Measurements from ENCODE around the gene TBCD. TPM values are rescaled to one million over a fixed set of nuclear protein-coding genes. Genes with fewer than 3 reads are reported as not detected.
A peak's percentile ranks its signal among the peaks of the same experiment; 100 is the strongest.
"Not testable (repeated sequence)": the region's sequence is repeated elsewhere in the genome, so short reads cannot be mapped to it uniquely, and the experiment has no call there.

The TBCD gene
- total RNA-seq, 1 experiment from 2014 or later, result 94.6 TPM

DNA sequence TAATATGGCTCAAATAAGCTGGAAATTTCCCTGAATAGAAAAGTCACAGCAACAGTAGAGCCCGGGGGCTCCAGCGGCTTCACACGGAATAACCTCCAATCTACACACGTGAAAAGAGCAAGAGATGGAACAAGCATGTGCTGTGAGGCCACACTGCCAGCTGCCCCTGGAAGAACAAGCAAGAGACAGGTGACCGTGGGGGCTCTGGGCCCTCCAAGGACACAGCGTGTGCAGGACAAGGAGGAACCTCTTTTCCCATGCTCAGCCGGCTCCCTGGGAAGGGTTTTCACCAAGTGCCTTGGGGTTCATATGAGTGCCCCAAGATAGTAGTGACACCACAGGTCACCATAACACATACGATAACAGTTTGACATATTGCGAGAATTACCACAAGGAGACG lies 198.1 kb downstream of the TBCD start:
- Mint-ChIP-seq H3K4me3 (ENCODE audit: unreplicated experiment) (no peak overlapping the region), H3K27ac (ENCODE audit: unreplicated experiment) (no peak overlapping the region), H3K4me1 (ENCODE audit: low read depth, unreplicated experiment) (no peaks in the 10 kb centered on the region), H3K9me3 (ENCODE audit: unreplicated experiment) (peaks cover 46% of the 10 kb centered on the region), H3K27me3 (ENCODE audit: insufficient read depth, unreplicated experiment) (no peaks in the 10 kb centered on the region), H3K36me3 (ENCODE audit: insufficient read depth, unreplicated experiment) (peaks cover 27% of the 10 kb centered on the region)
- TF ChIP-seq, protein P1, sequence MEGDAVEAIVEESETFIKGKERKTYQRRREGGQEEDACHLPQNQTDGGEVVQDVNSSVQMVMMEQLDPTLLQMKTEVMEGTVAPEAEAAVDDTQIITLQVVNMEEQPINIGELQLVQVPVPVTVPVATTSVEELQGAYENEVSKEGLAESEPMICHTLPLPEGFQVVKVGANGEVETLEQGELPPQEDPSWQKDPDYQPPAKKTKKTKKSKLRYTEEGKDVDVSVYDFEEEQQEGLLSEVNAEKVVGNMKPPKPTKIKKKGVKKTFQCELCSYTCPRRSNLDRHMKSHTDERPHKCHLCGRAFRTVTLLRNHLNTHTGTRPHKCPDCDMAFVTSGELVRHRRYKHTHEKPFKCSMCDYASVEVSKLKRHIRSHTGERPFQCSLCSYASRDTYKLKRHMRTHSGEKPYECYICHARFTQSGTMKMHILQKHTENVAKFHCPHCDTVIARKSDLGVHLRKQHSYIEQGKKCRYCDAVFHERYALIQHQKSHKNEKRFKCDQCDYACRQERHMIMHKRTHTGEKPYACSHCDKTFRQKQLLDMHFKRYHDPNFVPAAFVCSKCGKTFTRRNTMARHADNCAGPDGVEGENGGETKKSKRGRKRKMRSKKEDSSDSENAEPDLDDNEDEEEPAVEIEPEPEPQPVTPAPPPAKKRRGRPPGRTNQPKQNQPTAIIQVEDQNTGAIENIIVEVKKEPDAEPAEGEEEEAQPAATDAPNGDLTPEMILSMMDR (IDR thresholded peaks at IDR 0.05; ENCODE audit: insufficient read depth in 1 of 2, low read depth in 1 of 2, low read length in 1 of 2, severe bottlenecking in 1 of 2, unreplicated experiment in 1 of 2), result no peak
- peak in 1 of 2 experiments; percentile 12 for DNase-seq
- Histone ChIP-seq H3K4me3 (ENCODE audit: low read depth, low read length) (no peak overlapping the region), H3K4me1 (no peaks in the 10 kb centered on the region), H3K27me3 (replicated peaks; ENCODE audit: control insufficient read depth, insufficient read depth, low read length) (no peaks in the 10 kb centered on the region), H3K9me3 (peaks cover 19% of the 10 kb centered on the region), H3K36me3 (ENCODE audit: control insufficient read depth, insufficient read depth, low read length) (no peaks in the 10 kb centered on the region)
- POLR2A ChIA-PET, result no interaction called here
- intact Hi-C loops (cut with micrococcal nuclease; ENCODE audit: unreplicated experiment), result no loop called here
- CTCF ChIA-PET, result no interaction called here
- no TSS peak for BruUV-seq (replicated peaks)

DNA sequence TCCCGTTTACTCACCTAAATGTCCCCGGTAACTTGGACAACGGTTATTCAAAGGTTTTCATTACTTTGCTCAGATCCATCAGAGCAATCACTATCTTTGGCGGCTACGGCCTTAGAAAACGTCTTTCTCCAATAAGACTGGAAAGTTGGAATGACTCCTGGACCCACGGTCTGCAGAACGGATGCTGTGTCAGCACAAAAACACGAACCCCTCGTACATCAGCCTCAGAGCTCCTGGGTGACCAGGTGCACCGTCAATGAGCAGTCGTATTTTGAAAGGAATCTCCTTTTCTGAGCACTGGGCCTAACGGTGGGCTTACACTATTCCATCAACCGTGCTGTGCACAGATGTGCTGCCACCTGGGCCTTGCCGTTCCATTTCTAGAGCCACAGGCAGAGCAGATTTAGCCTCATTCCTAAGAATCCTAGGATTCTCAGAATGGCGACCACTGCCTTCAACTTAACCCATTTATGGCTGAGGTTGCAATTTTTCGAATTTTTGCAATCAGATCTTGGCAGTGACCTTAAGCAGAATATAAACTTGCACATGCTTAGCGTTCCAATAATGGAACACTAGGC lies 198.7 kb downstream of the TBCD start:
- no peaks in the 10 kb centered on the region for H3K36me3 ChIP-seq (ENCODE audit: control insufficient read depth, insufficient read depth, low read length)
- no peak for DNase-seq
- H3K4me1 ChIP-seq, result no peaks in the 10 kb centered on the region
- peaks cover 20% of the 10 kb centered on the region for H3K36me3 Mint-ChIP-seq (ENCODE audit: insufficient read depth, unreplicated experiment)
- H3K9me3 Mint-ChIP-seq (ENCODE audit: unreplicated experiment), result peaks cover 39% of the 10 kb centered on the region
- H3K9me3 ChIP-seq, result peaks cover 13% of the 10 kb centered on the region; the same call in 1 of the 2 replicates
- no peaks in the 10 kb centered on the region for H3K4me1 Mint-ChIP-seq (ENCODE audit: low read depth, unreplicated experiment)
- H3K27me3 ChIP-seq (replicated peaks; ENCODE audit: control insufficient read depth, insufficient read depth, low read length), result no peaks in the 10 kb centered on the region
- no peak overlapping the region for H3K4me3 ChIP-seq (ENCODE audit: low read depth, low read length)
- H3K4me3 Mint-ChIP-seq (ENCODE audit: unreplicated experiment), result no peak overlapping the region
- intact Hi-C loops (cut with micrococcal nuclease; ENCODE audit: unreplicated experiment), result no loop called here
- TF ChIP-seq, protein P1 (IDR thresholded peaks at IDR 0.05; ENCODE audit: insufficient read depth in 1 of 2, low read depth in 1 of 2, low read length in 1 of 2, severe bottlenecking in 1 of 2, unreplicated experiment in 1 of 2), result no peak
- ChIA-PET CTCF (no interaction called here), POLR2A (no interaction called here)
- no TSS peak for BruUV-seq (replicated peaks)
- no peaks in the 10 kb centered on the region for H3K27me3 Mint-ChIP-seq (ENCODE audit: insufficient read depth, unreplicated experiment)
- H3K27ac Mint-ChIP-seq (ENCODE audit: unreplicated experiment), result no peak overlapping the region

DNA sequence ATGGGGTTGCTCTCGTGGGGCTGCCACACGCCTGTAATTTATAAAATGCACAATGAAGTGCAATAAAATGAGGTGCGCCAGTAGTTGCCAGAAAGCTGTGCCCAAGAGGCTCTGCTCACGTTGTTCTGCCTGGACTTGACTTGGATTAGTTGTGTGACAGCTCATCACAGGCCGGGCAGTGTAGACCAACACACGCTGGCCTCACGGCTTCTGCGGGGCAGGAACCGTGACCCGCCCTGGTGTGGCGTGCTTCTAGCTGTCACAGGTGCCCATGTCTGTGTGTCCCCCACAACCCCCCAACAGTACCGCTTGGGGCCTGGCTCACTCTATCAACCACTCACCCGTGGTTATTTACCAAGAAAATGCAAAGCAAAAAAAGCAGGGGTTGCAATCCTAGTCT lies 200.2 kb downstream of the TBCD start:
- intact Hi-C loops (cut with micrococcal nuclease; ENCODE audit: unreplicated experiment), result no loop called here
- Histone ChIP-seq H3K4me1 (no peaks in the 10 kb centered on the region), H3K9me3 (peaks cover 4% of the 10 kb centered on the region; the same call in 1 of the 2 replicates), H3K4me3 (ENCODE audit: low read depth, low read length) (no peak overlapping the region), H3K27me3 (replicated peaks; ENCODE audit: control insufficient read depth, insufficient read depth, low read length) (no peaks in the 10 kb centered on the region), H3K36me3 (ENCODE audit: control insufficient read depth, insufficient read depth, low read length) (no peaks in the 10 kb centered on the region)
- Mint-ChIP-seq H3K4me3 (ENCODE audit: unreplicated experiment) (no peak overlapping the region), H3K36me3 (ENCODE audit: insufficient read depth, unreplicated experiment) (peaks cover 19% of the 10 kb centered on the region), H3K27me3 (ENCODE audit: insufficient read depth, unreplicated experiment) (no peaks in the 10 kb centered on the region), H3K27ac (ENCODE audit: unreplicated experiment) (no peak overlapping the region), H3K9me3 (ENCODE audit: unreplicated experiment) (peaks cover 25% of the 10 kb centered on the region), H3K4me1 (ENCODE audit: low read depth, unreplicated experiment) (no peaks in the 10 kb centered on the region)
- CTCF ChIA-PET, result no interaction called here
- DNase-seq, result peak in 1 of 2 experiments; percentile 18
- TF ChIP-seq, protein P1 (IDR thresholded peaks at IDR 0.05; ENCODE audit: insufficient read depth in 1 of 2, low read depth in 1 of 2, low read length in 1 of 2, severe bottlenecking in 1 of 2, unreplicated experiment in 1 of 2), result no peak
- POLR2A ChIA-PET, result no interaction called here
- BruUV-seq (replicated peaks), result no TSS peak

DNA sequence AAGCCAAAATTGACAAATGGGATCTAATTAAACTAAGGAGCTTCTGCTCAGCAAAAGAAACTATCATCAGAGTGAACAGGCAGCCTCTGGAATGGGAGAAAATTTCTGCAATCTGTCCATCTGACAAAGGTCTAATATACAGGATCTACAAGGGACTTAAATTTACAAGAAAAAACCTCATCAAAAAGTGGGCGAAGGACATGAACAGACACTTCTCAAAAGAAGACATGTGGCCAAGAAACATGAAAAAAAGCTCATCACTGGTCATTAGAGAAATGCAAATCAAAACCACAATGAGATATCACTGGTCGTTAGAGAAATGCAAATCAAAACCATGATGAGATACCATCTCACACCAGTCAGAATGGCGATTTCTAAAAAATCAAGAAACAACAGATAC lies 203.2 kb downstream of the TBCD start:
- H3K27me3 ChIP-seq (replicated peaks; ENCODE audit: control insufficient read depth, insufficient read depth, low read length); H3K27ac Mint-ChIP-seq (ENCODE audit: unreplicated experiment); CTCF ChIA-PET; intact Hi-C loops (cut with micrococcal nuclease; ENCODE audit: unreplicated experiment); H3K4me3 ChIP-seq (ENCODE audit: low read depth, low read length); POLR2A ChIA-PET; DNase-seq; H3K4me1 ChIP-seq; BruUV-seq (replicated peaks); H3K36me3 ChIP-seq (ENCODE audit: control insufficient read depth, insufficient read depth, low read length); H3K9me3 ChIP-seq; H3K27me3 Mint-ChIP-seq (ENCODE audit: insufficient read depth, unreplicated experiment); H3K4me1 Mint-ChIP-seq (ENCODE audit: low read depth, unreplicated experiment); H3K4me3 Mint-ChIP-seq (ENCODE audit: unreplicated experiment): not testable (repeated sequence)
- peaks cover 25% of the 10 kb centered on the region for H3K9me3 Mint-ChIP-seq (ENCODE audit: unreplicated experiment)
- peaks cover 15% of the 10 kb centered on the region for H3K36me3 Mint-ChIP-seq (ENCODE audit: insufficient read depth, unreplicated experiment)

DNA sequence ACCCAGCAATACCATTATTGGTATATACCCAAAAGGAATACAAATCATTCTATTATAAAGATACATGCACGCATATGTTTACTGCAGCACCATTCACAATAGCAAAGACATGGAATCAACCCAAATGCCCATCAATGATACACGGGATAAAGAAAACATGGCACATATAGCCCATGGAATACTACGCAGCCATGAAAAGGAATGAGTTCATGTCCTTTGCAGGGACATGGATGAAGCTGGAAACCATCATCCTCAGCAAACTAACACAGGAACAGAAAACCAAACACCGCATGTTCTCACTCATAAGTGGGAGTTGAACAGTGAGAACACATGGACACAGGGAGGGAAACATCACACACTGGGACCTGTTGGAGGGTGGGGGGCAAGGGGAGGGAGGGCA lies 203.8 kb downstream of the TBCD start:
- BruUV-seq (replicated peaks); POLR2A ChIA-PET; H3K27me3 ChIP-seq (replicated peaks; ENCODE audit: control insufficient read depth, insufficient read depth, low read length); H3K27ac Mint-ChIP-seq (ENCODE audit: unreplicated experiment); H3K4me3 ChIP-seq (ENCODE audit: low read depth, low read length); H3K36me3 Mint-ChIP-seq (ENCODE audit: insufficient read depth, unreplicated experiment); H3K4me1 ChIP-seq; DNase-seq; intact Hi-C loops (cut with micrococcal nuclease; ENCODE audit: unreplicated experiment); H3K27me3 Mint-ChIP-seq (ENCODE audit: insufficient read depth, unreplicated experiment); CTCF ChIA-PET; H3K9me3 ChIP-seq; H3K4me3 Mint-ChIP-seq (ENCODE audit: unreplicated experiment); H3K4me1 Mint-ChIP-seq (ENCODE audit: low read depth, unreplicated experiment); H3K36me3 ChIP-seq (ENCODE audit: control insufficient read depth, insufficient read depth, low read length): not testable (repeated sequence)
- H3K9me3 Mint-ChIP-seq (ENCODE audit: unreplicated experiment), result peaks cover 25% of the 10 kb centered on the region

Measured in Caco-2 (cell line).